Central memory CD4-positive, alpha-beta T cell (primary cell): ENCODE data around the gene SLC38A8.

Experiments used
- DNase-seq: peaks from one replicate; pipeline ENCODE4 v3.0.0; 2022

Gene SLC38A8

GRCh38 chr16:84068041-84068440 is 25.4 kb upstream of the SLC38A8 start:
- no peak for DNase-seq

DNA sequence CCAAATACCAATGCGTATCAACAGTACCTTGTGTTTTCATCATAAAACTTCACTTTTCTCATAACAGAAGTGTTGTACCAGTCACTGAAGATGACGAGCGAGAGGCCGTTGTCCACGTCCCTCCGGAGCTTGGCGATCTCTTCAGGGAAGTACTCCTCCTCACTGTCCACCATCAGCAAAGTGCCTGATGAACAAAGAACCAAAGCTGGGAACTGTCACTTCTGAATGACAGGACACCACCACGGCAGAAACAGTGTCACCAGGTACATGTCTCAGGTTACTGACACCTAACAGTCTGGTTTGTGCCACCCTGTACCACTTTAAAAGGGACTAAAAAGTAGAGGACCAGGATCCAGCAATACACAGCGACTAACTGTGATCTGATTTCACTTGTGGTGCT is 25.0 kb upstream of the SLC38A8 start:
- no peak for DNase-seq

DNA sequence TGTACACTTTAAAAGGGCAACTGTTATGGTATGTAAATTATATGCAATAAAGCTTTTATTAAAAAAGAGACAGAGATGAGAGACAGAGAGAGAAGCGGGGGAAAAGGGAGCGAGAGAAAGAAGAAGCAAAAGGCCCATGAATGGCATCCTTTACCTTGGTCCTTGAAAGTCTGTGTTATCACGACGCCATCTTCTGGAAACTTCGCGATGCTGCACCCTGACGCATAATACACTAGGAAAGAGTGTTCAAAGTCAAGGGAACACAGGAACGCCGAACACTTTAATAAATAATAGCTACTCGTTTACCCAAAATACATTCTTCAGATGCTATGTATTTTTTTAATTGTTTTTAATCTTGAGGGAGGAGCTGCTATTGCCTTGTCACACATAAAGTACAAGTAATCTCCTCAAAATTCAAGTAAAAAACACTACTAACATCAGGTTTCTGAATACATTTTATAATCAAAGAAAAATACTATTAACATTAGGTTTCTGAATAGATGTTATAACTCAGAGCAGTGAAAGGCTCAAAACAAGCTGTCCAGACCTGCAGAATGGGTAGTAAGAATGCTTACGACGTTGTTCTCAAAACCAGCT is 23.0 kb upstream of the SLC38A8 start:
- no peak for DNase-seq

DNA sequence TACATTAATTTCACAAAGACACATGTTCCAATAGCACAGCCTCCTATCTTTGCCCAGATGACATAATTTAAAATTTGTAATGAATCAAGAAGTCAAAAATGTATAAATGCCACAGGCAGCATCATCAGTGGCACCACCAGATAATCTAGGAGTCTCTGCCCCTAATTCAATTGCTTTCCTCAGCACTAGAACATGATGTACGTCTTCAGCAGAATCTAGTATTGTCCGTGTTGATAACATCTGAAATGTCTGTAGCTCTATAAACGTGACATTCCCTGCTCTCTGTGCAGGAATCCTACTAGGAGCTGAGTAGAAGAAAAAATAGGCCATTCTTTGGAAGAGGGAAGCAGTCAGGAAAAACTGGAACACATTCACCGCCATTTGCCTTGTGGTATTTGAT is 21.4 kb upstream of the SLC38A8 start:
- no peak for DNase-seq

GRCh38 chr16:84062734-84063640 is 20.4 kb upstream of the SLC38A8 start:
- peak; percentile 38 for DNase-seq

DNA sequence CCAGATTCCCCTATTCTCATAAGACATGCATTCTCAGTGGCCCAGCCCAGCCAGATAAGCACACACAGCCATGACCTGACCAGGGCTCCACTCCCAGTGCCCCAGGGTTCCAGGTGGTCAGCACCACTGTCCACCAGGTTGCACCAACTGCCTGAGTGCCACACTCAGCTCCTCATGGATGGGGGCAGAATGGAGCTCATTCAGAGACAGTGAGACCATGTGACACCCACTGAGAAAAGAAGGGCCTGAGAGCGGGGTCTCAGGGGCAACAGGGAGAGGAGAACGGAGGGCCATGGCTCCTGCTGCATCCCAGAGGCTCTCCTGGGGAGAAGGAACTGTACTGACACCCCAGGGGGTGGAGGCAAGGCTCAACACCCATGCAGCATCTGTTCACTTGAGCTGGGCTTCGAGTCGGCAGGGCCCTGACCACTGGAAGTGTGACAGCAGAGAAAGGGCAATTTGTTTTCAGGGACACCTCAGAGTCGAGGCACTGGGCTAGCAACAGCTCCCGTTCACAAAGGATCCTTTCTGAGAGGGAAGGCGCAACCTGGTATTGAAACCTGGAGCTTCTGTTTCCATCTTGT is 18.7 kb upstream of the SLC38A8 start:
- DNase-seq = no peak

GRCh38 chr16:84059946-84060901 is 17.6 kb upstream of the SLC38A8 start:
- DNase-seq = no peak

DNA sequence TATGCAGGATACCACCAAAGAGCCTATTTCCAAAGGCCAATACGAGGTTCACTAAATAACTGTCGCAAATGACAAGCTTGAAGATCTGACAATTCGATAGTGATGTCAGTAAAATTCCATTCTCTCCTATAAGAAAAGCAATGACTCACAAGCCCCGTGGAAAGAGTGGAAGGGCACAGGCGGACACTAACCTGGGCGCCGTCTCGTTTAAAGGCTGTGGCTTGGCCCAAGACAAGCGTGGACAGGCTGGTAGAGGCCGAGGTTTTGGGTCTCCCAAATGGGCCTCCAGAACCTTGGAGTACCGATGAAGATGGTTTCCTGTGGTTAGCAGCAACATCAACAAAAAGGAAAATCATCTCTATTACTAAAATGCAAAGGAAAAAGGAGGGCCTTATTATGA is 16.5 kb upstream of the SLC38A8 start:
- no peak for DNase-seq

GRCh38 chr16:84058664-84059063 is 16.1 kb upstream of the SLC38A8 start:
- DNase-seq = no peak

GRCh38 chr16:84058211-84058610 is 15.6 kb upstream of the SLC38A8 start:
- DNase-seq = no peak

GRCh38 chr16:84056933-84057332 is 14.3 kb upstream of the SLC38A8 start:
- no peak for DNase-seq

- DNase-seq = no peak
Observed at GRCh38 chr16:84055801-84056634, 13.4 kb upstream of the SLC38A8 start.

GRCh38 chr16:84055366-84055765 is 12.8 kb upstream of the SLC38A8 start:
- DNase-seq = no peak

GRCh38 chr16:84054916-84055315 is 12.3 kb upstream of the SLC38A8 start:
- DNase-seq = no peak

DNA sequence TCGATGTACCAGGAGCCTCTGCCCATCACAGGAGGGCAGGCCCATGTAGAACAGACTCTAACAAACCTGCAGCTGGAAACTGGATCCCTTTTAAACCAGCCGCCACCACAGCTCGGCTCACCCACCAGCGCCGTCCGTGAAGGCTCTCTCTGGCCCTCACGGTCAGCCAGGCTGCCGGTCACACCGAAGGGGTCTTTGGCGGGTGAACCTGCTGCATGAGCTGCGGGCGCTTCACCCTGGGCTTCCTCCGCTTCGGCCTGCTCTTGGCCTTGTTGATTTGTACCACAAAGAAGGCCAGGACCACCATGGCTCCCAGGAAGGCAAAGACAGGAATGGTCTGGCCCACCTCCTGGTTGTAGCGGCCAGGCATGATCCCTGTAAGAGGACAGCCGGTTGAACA is 11.7 kb upstream of the SLC38A8 start:
- no peak for DNase-seq

DNA sequence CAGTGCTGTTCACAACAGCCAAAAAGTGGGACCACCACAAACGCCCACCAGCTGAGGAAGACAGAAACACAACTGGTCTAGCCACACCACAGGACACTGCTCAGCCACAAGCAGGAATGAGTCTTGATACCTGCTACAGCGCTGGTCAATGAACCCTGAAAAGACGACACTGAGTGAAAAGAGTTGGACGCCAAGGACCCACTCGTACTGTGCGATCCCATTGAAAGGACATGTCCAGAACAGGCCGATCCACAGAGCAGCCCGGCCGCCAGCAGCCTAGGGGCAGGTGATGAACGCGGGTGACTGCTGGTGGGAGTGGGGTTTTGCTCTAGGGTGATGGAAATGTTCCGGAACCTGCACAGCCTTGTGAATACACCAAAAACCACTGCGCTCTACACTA is 10.6 kb upstream of the SLC38A8 start:
- no peak for DNase-seq

- DNase-seq = no peak
Observed at GRCh38 chr16:84052071-84052622, 9.6 kb upstream of the SLC38A8 start.

GRCh38 chr16:84050316-84050715 is 7.7 kb upstream of the SLC38A8 start:
- no peak for DNase-seq

GRCh38 chr16:84049403-84050060 is 6.9 kb upstream of the SLC38A8 start:
- DNase-seq = no peak

DNA sequence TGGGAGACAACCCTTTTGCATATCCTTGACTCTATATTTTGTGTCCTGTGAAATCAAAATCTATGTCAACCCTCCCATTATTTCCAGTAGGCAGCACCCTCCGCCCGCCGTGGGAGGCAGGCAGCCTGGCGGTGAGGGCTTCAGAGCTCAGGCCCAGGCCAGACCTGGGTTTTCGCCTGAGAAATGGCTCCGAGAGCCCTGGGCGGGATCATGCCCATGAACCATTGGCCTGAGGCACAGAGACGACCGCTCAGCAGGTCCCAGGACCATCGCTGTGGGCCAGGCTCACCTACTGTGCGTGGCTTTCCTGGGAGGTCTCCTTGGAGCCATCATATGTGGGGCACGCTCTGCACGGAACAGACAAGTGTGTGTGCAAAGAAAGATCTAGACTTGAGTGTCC is 6.3 kb upstream of the SLC38A8 start:
- no peak for DNase-seq

DNA sequence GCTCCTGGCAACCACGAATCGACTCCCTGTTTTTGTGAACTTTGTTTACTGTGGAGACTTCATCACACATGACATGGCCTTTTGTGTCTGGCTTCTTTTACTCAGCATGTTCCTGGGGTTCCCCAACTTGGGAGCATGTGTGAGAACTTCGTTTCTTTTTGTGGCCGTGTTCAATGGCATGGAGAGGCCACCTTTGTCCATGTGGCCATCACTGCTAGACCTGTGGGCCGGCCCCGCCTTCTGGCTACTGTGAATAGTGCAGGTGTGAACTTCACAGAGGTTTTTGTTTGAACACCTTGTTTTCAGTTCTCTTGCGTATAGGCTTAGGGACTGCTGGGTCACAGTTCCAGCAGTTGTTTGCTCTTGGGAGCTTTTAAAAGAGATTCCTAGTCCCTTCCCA is 5.7 kb upstream of the SLC38A8 start:
- DNase-seq = no peak
